Neutrophil (primary cell): ENCODE data around the gene SLC2A10.

Experiments used
- H3K27ac ChIP-seq: fragments of 200-600 bp; sonication (generic); 2 replicates; pipeline ENCODE4 v1.5.1; 2016; ENCODE audit warnings: mild to moderate bottlenecking, moderate library complexity
- H3K27me3 ChIP-seq: fragments of 200-600 bp; sonication (generic); 2 replicates; pipeline ENCODE4 v1.6.0; 2016; ENCODE audit warnings: mild to moderate bottlenecking
- H3K36me3 ChIP-seq: fragments of 200-600 bp; sonication (generic); 2 replicates; pipeline ENCODE4 v1.5.1; 2017
- H3K4me1 ChIP-seq, 2 experiments: fragments of 200-600 bp in 1 of 2; sonication (generic) in 1 of 2; 1 replicate in 1 of 2; 2 replicates in 1 of 2; pipeline versions ENCODE4 v1.5.1 to v1.6.1; 2013 to 2016; ENCODE audit warnings: low read depth in 1 of 2, low read length in 1 of 2, mild to moderate bottlenecking in 1 of 2, moderate library complexity in 1 of 2; ENCODE audit not compliant: control insufficient read depth in 1 of 2, insufficient read depth in 1 of 2
- H3K4me3 ChIP-seq, 2 experiments: fragments of 200-600 bp in 1 of 2; sonication (generic) in 1 of 2; 1 replicate in 1 of 2; 2 replicates in 1 of 2; pipeline ENCODE4 v1.5.1; 2013 to 2016; ENCODE audit warnings: low read depth in 1 of 2, low read length in 1 of 2, mild to moderate bottlenecking in 1 of 2, moderate library complexity in 1 of 2
- H3K9me3 ChIP-seq: fragments of 200-600 bp; sonication (generic); 2 replicates; pipeline ENCODE4 v1.5.1; 2016
- CTCF ChIP-seq: fragments of 200-600 bp; sonication (generic); IDR thresholded peaks from 2 replicates; pipeline ENCODE4 v1.5.1; 2016; ENCODE audit warnings: antibody characterized with exemption

Gene SLC2A10

GRCh38 chr20:46666306-46666705 is 43.1 kb upstream of the SLC2A10 start:
- peaks cover 4% of the 10 kb centered on the region for H3K27me3 ChIP-seq
- H3K4me1 ChIP-seq = no peaks in the 10 kb centered on the region
- no peak overlapping the region for H3K4me3 ChIP-seq
- H3K27ac ChIP-seq = no peak overlapping the region
- no peaks in the 10 kb centered on the region for H3K36me3 ChIP-seq
- no peaks in the 10 kb centered on the region for H3K9me3 ChIP-seq
- TF ChIP-seq CTCF = no peak

- Histone ChIP-seq H3K4me1 (no peaks in the 10 kb centered on the region), H3K27ac (no peak overlapping the region), H3K36me3 (no peaks in the 10 kb centered on the region), H3K27me3 (peaks cover 4% of the 10 kb centered on the region), H3K4me3 (no peak overlapping the region), H3K9me3 (no peaks in the 10 kb centered on the region)
- TF ChIP-seq CTCF = no peak
Observed at GRCh38 chr20:46666818-46667515, 42.5 kb upstream of the SLC2A10 start.

GRCh38 chr20:46670228-46670584 is 39.2 kb upstream of the SLC2A10 start:
- Histone ChIP-seq H3K27ac (no peak overlapping the region), H3K36me3 (no peaks in the 10 kb centered on the region), H3K9me3 (no peaks in the 10 kb centered on the region), H3K27me3 (no peaks in the 10 kb centered on the region), H3K4me1 (no peaks in the 10 kb centered on the region), H3K4me3 (no peak overlapping the region)
- TF ChIP-seq CTCF = no peak

- H3K4me3 ChIP-seq = no peak overlapping the region
- H3K9me3 ChIP-seq = no peaks in the 10 kb centered on the region
- H3K27ac ChIP-seq = no peak overlapping the region
- no peaks in the 10 kb centered on the region for H3K36me3 ChIP-seq
- TF ChIP-seq CTCF = no peak
- H3K4me1 ChIP-seq = no peaks in the 10 kb centered on the region
- H3K27me3 ChIP-seq = no peaks in the 10 kb centered on the region
Observed at GRCh38 chr20:46670585-46671584, 38.6 kb upstream of the SLC2A10 start.

- no peak overlapping the region for H3K4me3 ChIP-seq
- H3K9me3 ChIP-seq = no peaks in the 10 kb centered on the region
- no peak overlapping the region for H3K27ac ChIP-seq
- no peaks in the 10 kb centered on the region for H3K36me3 ChIP-seq
- no peaks in the 10 kb centered on the region for H3K4me1 ChIP-seq
- H3K27me3 ChIP-seq = no peaks in the 10 kb centered on the region
- TF ChIP-seq CTCF = no peak
Observed at GRCh38 chr20:46671866-46672542, 37.4 kb upstream of the SLC2A10 start.
